ENCODE results near the gene CLUH.

- TF ChIP-seq CTCF (IDR thresholded peaks at IDR 0.05; ENCODE audit: low read length) = no peak
- no peak for TF ChIP-seq EZH2phosphoT487 (IDR thresholded peaks at IDR 0.05; ENCODE audit: low read length)
These were observed 5.4 kb downstream of the CLUH start for GRCh38 chr17:2705888-2706795.

Data from MM.1S (cell line).